Measurements from ENCODE around the gene C7orf33.
A peak's percentile ranks its signal among the peaks of the same experiment; 100 is the strongest.
"Not testable (repeated sequence)": the region's sequence is repeated elsewhere in the genome, so short reads cannot be mapped to it uniquely, and the experiment has no call there.

The C7orf33 gene, protein sequence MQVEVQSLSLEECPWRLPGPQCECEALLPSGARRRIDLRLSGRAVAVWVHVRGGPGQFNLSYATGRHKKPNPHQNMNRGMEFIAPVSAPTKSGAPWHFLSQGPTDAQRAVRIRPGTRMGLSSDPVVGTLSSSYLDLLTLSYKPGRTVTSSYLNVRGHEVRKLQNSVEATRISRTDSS

DNA sequence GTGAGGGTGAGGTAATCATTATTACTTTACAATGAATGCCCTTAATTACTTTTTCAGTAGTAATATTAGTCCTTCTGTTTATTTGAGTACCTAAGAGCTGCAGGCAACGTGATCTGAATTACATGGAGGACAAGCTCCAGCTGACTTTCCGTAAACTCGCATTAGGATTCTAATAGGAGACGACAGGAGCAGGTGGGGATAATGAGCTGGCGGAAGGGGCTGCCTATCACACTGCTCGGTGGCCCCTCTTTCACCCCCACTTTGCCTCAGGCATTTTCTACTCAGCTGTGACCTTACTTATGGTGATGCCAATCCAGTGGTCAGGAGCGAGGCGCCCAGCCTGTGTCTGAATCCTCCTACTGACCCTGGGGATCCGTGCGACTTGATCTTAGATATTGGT, at the start of gene C7orf33:
Gene C7orf33, plus strand, starts transcription at position 296 of the 400 bp plus-strand sequence. CDS start 160 bp downstream, outside the sequence.
- Mint-ChIP-seq H3K36me3 (ENCODE audit: low read depth) (no peaks in the 10 kb centered on the region), H3K9me3 (no peaks in the 10 kb centered on the region), H3K27me3 (peaks cover 8% of the 10 kb centered on the region), H3K27ac (no peak within 1 kb of the TSS), H3K4me3 (no peak within 1 kb of the TSS), H3K4me1 (no peaks in the 10 kb centered on the region)
- DNase-seq = no peak
- no peak for ATAC-seq

DNA sequence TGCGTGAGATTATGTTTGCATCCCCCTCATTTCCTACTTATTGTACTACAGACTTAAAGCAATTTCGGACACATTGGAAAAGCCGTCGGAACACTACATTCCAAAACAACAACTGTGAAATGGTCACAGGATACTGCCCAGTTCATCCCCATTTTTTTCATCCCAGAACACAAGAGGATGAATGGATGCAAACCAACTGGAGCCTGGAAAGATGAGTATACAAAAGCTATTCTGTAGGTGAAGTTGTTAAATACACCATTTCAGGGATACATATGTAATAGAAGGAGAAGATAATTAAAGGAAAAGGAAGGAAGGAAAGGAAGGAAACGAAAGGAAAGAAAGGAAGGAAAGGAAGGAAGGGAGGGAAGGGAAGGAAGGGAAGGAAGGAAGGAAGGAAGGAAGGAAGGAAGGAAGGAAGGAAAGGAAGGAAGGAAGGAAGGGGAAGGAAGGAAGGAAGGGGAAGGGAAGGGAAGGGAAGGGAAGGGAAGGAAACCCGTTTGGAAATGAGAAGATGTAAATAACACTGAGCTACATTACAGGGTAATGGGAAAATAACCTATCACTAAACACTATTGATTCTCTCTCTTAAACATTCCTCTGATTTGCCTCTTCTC, 48.6 kb upstream of the C7orf33 start:
- no peaks in the 10 kb centered on the region for H3K4me1 Mint-ChIP-seq
- H3K9me3 Mint-ChIP-seq = no peaks in the 10 kb centered on the region
- H3K36me3 Mint-ChIP-seq (ENCODE audit: low read depth) = no peaks in the 10 kb centered on the region
- ATAC-seq = no peak
- DNase-seq = no peak
- H3K27ac Mint-ChIP-seq = no peak overlapping the region
- no peaks in the 10 kb centered on the region for H3K27me3 Mint-ChIP-seq
- H3K4me3 Mint-ChIP-seq = no peak overlapping the region

DNA sequence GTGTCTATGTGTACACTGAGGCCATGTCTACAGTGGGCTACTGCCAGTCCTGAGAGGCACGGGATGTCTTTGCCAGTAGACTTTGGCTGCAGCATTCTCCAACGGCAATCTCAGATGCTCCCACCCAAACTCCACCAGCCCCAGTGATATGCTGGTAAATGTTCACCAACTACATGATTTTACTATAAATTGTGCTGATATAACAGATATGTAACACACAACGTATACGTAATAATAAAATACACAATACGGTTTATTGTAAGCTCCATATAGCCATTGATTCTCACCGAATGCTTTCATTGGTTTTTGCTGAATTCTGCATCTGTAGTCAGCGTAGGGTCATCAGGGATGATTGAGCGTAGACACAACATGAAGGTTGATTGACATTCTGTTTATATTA, 47.3 kb upstream of the C7orf33 start:
- no peaks in the 10 kb centered on the region for H3K27me3 Mint-ChIP-seq
- peaks cover 5% of the 10 kb centered on the region for H3K9me3 Mint-ChIP-seq
- DNase-seq (no peak), ATAC-seq (no peak)
- no peak overlapping the region for H3K27ac Mint-ChIP-seq
- H3K4me3 Mint-ChIP-seq = no peak overlapping the region
- H3K36me3 Mint-ChIP-seq (ENCODE audit: low read depth) = no peaks in the 10 kb centered on the region
- H3K4me1 Mint-ChIP-seq = peaks cover 4% of the 10 kb centered on the region

DNA sequence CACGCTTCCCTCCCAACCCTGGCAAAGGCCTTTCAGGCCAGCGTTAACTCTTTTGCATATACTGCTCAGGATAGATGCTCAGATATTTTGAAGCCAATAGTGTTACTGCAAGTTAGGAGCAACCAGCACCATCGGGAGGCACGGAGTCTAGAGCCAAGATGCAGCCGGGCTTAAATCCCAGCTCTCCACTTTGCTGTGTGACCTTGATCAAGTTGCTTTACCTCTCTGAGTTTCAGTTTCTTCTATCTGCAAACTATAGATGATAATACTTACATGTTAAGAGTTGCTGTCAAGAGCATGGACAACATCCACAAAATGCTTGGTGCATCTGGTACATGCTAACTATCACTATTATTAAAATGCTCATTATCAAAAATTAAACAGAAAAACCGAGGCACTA, 45.4 kb upstream of the C7orf33 start:
- H3K4me3 Mint-ChIP-seq = no peak overlapping the region
- ATAC-seq (no peak), DNase-seq (no peak)
- H3K4me1 Mint-ChIP-seq = peaks cover 6% of the 10 kb centered on the region
- H3K9me3 Mint-ChIP-seq = peaks cover 14% of the 10 kb centered on the region
- no peak overlapping the region for H3K27ac Mint-ChIP-seq
- no peaks in the 10 kb centered on the region for H3K36me3 Mint-ChIP-seq (ENCODE audit: low read depth)
- no peaks in the 10 kb centered on the region for H3K27me3 Mint-ChIP-seq

DNA sequence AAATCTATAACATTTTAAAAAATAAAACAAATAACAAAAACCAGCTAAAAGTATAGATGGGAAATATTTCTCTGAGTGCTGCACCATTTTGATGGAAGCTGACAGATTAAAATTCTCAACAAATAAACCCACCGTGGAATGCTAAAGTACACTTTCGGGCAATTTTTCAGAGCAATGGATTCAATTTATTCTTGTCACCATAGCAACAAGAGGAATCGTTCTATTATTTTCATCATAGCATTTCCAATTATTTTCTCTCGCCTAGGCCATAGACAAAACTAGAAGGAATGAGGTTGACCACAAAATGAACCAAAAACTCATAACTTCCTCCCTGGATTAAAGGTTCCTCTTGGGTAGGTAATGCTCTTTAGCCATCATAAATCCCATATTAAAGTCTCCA, 44.6 kb upstream of the C7orf33 start:
- H3K9me3 Mint-ChIP-seq = peaks cover 14% of the 10 kb centered on the region
- no peak overlapping the region for H3K27ac Mint-ChIP-seq
- H3K4me3 Mint-ChIP-seq = no peak overlapping the region
- peaks cover 6% of the 10 kb centered on the region for H3K4me1 Mint-ChIP-seq
- ATAC-seq (no peak), DNase-seq (no peak)
- H3K36me3 Mint-ChIP-seq (ENCODE audit: low read depth) = no peaks in the 10 kb centered on the region
- no peaks in the 10 kb centered on the region for H3K27me3 Mint-ChIP-seq

DNA sequence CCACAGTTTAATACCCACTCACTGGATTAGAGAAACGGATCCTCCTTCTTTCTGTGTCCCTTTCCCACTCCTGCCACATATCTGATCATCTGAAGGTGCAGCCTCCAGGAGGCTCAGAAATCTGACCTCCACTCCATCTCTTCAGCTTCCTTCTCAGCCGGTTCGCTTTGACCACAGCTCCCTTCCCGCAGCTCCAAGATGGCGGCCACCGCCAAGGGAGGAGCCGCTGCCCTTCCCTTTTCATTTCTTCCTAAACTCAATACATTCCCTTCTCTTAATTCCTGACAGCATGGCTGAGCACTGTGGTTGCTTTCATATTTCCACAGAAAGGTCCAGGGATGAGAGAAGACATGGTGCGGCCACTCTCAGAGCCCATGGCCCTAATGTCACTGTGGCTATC, 43.7 kb upstream of the C7orf33 start:
- ATAC-seq = no peak
- no peak for DNase-seq
- Mint-ChIP-seq H3K27ac (no peak overlapping the region), H3K4me3 (no peak overlapping the region), H3K36me3 (ENCODE audit: low read depth) (no peaks in the 10 kb centered on the region), H3K4me1 (peaks cover 6% of the 10 kb centered on the region), H3K9me3 (peaks cover 19% of the 10 kb centered on the region), H3K27me3 (no peaks in the 10 kb centered on the region)

DNA sequence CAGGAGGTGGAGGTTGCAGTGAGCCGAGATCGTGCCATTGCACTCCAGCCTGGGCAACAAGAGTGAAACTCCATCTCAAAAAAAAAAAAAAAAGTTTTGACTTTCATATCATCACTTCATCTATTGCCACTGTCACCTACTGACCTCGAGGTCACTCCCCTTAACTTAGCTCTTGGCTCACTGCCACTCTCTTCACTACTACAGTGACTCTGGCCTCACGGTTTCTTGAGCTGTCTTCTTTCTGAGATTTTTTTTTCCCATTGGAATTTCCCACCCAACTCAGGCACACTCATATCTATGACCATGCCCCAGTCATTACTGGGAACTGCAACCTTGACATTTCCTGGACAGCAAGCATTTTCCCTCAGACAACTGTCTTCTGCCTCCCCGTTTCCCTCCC, 42.6 kb upstream of the C7orf33 start:
- Mint-ChIP-seq H3K4me3 (no peak overlapping the region), H3K4me1 (peaks cover 6% of the 10 kb centered on the region), H3K27ac (no peak overlapping the region), H3K27me3 (peaks cover under 1% of the 10 kb centered on the region), H3K9me3 (peaks cover 19% of the 10 kb centered on the region), H3K36me3 (ENCODE audit: low read depth) (no peaks in the 10 kb centered on the region)
- ATAC-seq (no peak), DNase-seq (no peak)

DNA sequence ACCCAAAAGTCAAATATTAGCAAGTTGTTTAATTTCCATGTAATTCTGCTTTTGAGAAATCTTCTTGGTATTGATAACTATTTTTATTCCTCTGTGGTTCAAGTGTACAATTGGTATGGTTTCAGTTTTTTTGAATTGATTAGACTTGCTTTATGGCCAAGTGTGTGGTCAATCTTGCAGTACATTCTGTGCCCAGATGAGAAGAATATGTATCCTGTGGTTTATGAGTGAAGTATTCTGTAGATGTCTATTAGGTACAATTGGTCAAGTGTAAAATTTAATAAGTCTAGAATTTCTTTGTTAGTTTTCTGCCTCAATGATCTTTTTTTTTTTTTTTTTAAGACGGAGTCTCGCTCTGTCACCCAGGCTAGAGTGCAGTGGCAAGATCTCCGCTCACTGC, 36.6 kb upstream of the C7orf33 start:
- DNase-seq = no peak
- peaks cover 6% of the 10 kb centered on the region for H3K4me1 Mint-ChIP-seq
- no peak for ATAC-seq
- H3K9me3 Mint-ChIP-seq = peaks cover 9% of the 10 kb centered on the region
- H3K27ac Mint-ChIP-seq = no peak overlapping the region
- no peak overlapping the region for H3K4me3 Mint-ChIP-seq
- H3K36me3 Mint-ChIP-seq (ENCODE audit: low read depth) = no peaks in the 10 kb centered on the region
- H3K27me3 Mint-ChIP-seq = peaks cover 9% of the 10 kb centered on the region

DNA sequence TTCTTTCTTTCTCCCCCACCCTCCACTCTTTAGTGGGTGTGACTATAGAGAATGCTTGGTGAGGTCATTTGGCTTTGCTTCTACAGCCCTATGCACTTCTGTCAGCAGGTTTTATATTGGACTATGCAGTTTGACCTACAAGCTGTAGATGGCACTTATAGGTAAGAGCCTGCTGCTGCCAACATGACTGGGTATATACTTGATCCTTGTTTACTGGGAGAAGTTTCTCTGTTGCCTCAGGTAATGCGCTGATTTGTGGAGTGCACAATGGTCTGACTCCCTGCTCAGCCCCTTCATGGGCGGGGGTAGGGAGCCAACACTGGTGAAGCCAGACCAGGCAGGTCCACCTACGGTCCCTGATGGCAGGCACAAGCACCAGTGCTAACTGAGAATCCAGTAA, 33.7 kb upstream of the C7orf33 start:
- Mint-ChIP-seq H3K4me1 (peaks cover 8% of the 10 kb centered on the region), H3K9me3 (no peaks in the 10 kb centered on the region), H3K4me3 (no peak overlapping the region), H3K36me3 (ENCODE audit: low read depth) (no peaks in the 10 kb centered on the region), H3K27me3 (peaks cover 18% of the 10 kb centered on the region), H3K27ac (no peak overlapping the region)
- no peak for DNase-seq
- no peak for ATAC-seq

DNA sequence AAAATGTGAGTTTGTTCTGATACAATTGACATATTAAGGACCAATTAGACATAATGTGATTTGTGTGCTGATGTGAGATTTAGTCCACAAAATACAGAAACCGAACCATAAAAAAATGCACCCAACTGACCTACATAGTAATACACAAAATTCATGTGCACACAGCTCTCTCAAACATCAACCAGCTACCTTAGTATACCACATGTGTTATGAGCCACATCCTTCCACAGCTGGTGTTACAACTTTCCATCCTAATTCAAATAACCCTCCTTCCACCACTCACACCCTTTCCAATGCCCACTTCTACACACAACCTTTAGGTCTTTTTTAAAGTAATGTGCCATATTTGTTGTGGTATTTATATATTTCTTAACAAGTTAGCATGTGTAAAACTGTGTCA, 31.7 kb upstream of the C7orf33 start:
- peaks cover 11% of the 10 kb centered on the region for H3K27me3 Mint-ChIP-seq
- ATAC-seq (peak; percentile 43), DNase-seq (no peak)
- no peaks in the 10 kb centered on the region for H3K36me3 Mint-ChIP-seq (ENCODE audit: low read depth)
- H3K4me3 Mint-ChIP-seq = no peak overlapping the region
- H3K27ac Mint-ChIP-seq = no peak overlapping the region
- H3K9me3 Mint-ChIP-seq = peaks cover 2% of the 10 kb centered on the region
- H3K4me1 Mint-ChIP-seq = peaks cover 20% of the 10 kb centered on the region

DNA sequence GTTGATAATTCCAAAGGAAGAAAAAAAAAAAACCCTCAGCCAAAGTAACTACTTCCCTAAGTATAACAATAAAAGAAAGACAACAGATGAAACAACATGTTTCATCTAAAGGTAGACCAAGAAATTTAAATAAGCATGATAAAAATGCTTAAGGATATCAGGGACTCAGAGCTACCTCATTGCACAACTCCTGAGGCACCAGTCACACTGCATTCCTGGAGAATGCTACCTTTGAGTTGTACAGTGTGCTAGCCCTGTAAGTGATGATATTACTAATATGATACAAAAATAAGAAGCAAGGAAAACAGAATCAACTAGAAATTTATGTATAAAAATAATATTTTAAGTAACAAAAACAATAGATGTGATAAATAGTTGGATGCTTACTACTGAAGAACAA, 29.5 kb upstream of the C7orf33 start:
- H3K9me3 Mint-ChIP-seq = peaks cover 3% of the 10 kb centered on the region
- peaks cover 29% of the 10 kb centered on the region for H3K4me1 Mint-ChIP-seq
- no peaks in the 10 kb centered on the region for H3K36me3 Mint-ChIP-seq (ENCODE audit: low read depth)
- peaks cover 11% of the 10 kb centered on the region for H3K27me3 Mint-ChIP-seq
- no peak for DNase-seq
- H3K27ac Mint-ChIP-seq = no peak overlapping the region
- no peak overlapping the region for H3K4me3 Mint-ChIP-seq
- ATAC-seq = no peak

DNA sequence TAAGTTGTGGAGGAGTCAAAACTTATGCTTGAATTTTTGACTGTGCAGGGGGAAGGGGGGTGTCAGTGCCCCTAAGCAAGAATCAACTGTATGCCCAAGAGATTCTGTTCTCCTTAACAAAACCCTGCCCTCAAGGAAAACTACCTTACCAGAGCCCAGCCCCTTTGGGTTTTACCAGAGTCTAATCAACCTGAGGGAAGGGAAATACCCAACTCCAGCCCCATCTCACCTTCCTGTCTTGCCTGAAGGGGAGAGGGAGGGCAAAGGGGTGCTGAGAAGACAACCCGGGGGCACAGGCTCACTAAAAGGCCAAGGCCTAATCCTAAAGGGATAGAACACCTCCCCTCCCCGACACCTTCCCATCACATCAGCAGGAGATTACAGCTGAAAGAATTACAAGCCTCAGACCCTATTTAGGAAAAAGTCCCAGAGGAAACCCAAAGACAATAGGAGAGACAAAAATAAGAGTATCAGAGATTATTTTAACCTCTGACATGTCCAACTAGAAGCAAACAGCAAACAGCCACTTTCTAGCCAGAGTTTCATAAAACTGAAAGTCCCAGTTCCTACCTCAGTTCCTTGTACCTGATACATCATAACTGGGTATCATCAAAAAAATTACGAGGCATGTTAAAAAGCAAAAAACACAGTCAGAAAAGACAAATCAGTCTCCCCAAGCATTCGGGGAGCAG, 26.8 kb upstream of the C7orf33 start:
- H3K27ac Mint-ChIP-seq = peak overlapping the region; percentile 83
- no peaks in the 10 kb centered on the region for H3K36me3 Mint-ChIP-seq (ENCODE audit: low read depth)
- peaks cover 11% of the 10 kb centered on the region for H3K27me3 Mint-ChIP-seq
- H3K9me3 Mint-ChIP-seq = peaks cover 3% of the 10 kb centered on the region
- DNase-seq (no peak), ATAC-seq (no peak)
- H3K4me3 Mint-ChIP-seq = peak overlapping the region; percentile 42
- H3K4me1 Mint-ChIP-seq = peaks cover 29% of the 10 kb centered on the region

DNA sequence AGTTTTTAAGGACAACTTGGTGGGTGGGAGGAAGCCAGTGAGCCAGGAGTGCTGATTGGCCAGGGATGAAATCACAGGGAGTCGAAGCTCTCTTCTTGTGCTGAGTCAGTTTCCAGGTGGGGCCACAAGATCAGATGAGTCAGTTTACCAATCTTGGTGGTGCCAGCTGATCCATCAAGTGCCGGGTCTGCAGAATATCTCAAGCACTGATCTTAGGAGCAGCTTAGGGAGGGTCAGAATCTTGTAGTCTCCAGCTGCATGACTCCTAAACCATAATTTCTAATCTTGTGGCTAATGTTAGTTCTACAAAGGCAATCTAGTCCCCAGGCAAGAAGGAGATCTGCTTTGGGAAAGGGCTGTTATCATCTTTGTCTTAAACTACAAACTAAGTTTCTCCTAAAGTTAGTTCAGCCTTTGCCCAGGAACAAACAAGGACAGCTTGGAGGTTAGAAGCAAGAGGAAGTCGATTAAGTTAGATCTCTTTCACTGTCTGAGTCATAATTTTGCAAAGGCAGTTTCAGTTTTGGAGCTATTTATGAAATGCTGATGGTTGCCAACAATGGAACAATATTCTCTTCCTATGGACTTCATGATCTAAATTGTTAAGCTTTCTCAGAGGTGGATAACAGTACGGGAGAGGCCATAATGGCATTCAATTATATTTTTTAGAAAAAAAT, 26.2 kb upstream of the C7orf33 start:
- ATAC-seq (peak; percentile 73), DNase-seq (peak; percentile 47)
- peak overlapping the region; percentile 83 for H3K27ac Mint-ChIP-seq
- H3K36me3 Mint-ChIP-seq (ENCODE audit: low read depth); H3K9me3 Mint-ChIP-seq; H3K27me3 Mint-ChIP-seq: not testable (repeated sequence)
- H3K4me1 Mint-ChIP-seq = peaks cover 26% of the 10 kb centered on the region
- peak overlapping the region; percentile 42 for H3K4me3 Mint-ChIP-seq

DNA sequence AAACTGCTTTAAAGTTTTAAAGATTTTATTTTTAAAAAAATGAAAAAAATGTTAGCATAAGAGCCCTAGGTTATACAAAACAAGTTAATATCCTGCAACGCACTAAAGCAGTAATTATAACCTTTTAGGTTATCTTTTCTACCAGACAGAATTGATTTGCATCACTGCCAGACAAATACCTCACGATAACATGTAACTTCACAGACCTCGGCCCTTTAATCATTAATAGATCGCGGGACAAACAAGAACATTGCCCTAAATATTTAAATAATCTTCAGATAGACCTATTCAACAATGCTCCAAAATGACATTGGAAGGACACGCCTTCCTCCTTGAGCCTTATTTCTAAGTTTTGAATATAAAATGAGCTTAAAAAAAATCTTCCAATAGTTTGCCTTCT, 23.8 kb upstream of the C7orf33 start:
- DNase-seq (no peak), ATAC-seq (no peak)
- H3K4me1 Mint-ChIP-seq = peaks cover 33% of the 10 kb centered on the region
- H3K27ac Mint-ChIP-seq = no peak overlapping the region
- no peaks in the 10 kb centered on the region for H3K36me3 Mint-ChIP-seq (ENCODE audit: low read depth)
- peaks cover 2% of the 10 kb centered on the region for H3K27me3 Mint-ChIP-seq
- H3K9me3 Mint-ChIP-seq = peaks cover 3% of the 10 kb centered on the region
- no peak overlapping the region for H3K4me3 Mint-ChIP-seq

DNA sequence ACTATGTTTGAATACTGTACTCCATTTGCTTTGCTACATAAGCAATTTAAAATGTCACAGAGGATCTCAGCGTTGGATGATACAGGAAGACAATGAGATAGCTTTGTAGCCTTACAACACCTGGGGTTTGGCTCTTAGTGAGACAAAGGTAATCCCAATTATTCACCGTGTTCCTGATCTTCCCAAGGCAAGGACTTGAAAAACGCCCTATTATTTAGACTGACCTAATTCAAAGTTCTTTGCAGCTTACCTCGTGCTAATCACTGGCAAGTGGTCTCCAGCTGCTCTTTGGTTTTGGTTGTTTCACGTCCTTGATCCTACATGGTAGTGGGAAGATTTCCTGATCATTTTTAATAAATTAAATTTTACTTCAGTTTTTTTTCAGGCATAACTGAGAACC, 23.0 kb upstream of the C7orf33 start:
- peaks cover 3% of the 10 kb centered on the region for H3K9me3 Mint-ChIP-seq
- no peak for DNase-seq

More for the DNA sequence above, 23.0 kb upstream of the C7orf33 start:
- ATAC-seq = no peak
- H3K27ac Mint-ChIP-seq = no peak overlapping the region
- H3K4me3 Mint-ChIP-seq = no peak overlapping the region
- H3K27me3 Mint-ChIP-seq = peaks cover 2% of the 10 kb centered on the region
- peaks cover 30% of the 10 kb centered on the region for H3K4me1 Mint-ChIP-seq
- H3K36me3 Mint-ChIP-seq (ENCODE audit: low read depth) = no peaks in the 10 kb centered on the region
